Prostate gland (tissue), 2 donors: Measurements from ENCODE around the gene VOPP1. TPM values are rescaled to one million over a fixed set of nuclear protein-coding genes. Genes with fewer than 3 reads are reported as not detected.

ENCODE experiments used
- DNase-seq: peaks from one replicate; pipeline ENCODE4 v3.0.0-alpha.2; 2019; ENCODE audit warnings: low spot score
- H3K27ac ChIP-seq, 2 donors: fragments of 200-600 bp; sonication (generic); 2 replicates each; pipeline ENCODE4 v1.5.1; 2017 to 2019
- H3K27me3 ChIP-seq: fragments of 200-600 bp; sonication (generic); replicated peaks from 2 replicates; pipeline ENCODE4 v1.5.1; 2019; ENCODE audit not compliant: insufficient read depth
- H3K36me3 ChIP-seq, 2 donors: fragments of 200-600 bp; sonication (generic); 1 replicate in 1 of 2; 2 replicates in 1 of 2; pipeline versions ENCODE4 v1.5.1 to v1.8.1; 2017 to 2019
- H3K4me1 ChIP-seq: fragments of 200-600 bp; sonication (generic); replicated peaks from 2 replicates; pipeline ENCODE4 v1.5.1; 2019
- H3K4me3 ChIP-seq, 2 donors: fragments of 200-600 bp; sonication (generic); 2 replicates each; pipeline ENCODE4 v1.5.1; 2017 to 2019
- H3K9me3 ChIP-seq: fragments of 200-600 bp; sonication (generic); 2 replicates; pipeline ENCODE4 v1.5.1; 2017
- CTCF ChIP-seq, 4 experiments: fragments of 200-600 bp in 2 of 4; fragments of 450-650 bp in 2 of 4; sonication (generic) in 2 of 4; IDR thresholded peaks; 1 replicate in 3 of 4; 2 replicates in 1 of 4; pipeline ENCODE4 v1.5.1; 2016 to 2019; ENCODE audit warnings: antibody characterized with exemption in 4 of 4, mild to moderate bottlenecking in 2 of 4, moderate library complexity in 2 of 4
- POLR2A ChIP-seq: fragments of 450-650 bp; IDR thresholded peaks from one replicate; pipeline ENCODE4 v1.6.1; 2016; ENCODE audit warnings: antibody characterized with exemption, mild to moderate bottlenecking
- POLR2AphosphoS5 ChIP-seq: sonication (generic); formaldehyde crosslinking; IDR thresholded peaks from one replicate; pipeline ENCODE4 v1.6.1; 2017; ENCODE audit warnings: antibody characterized with exemption
- WGBS: methylation state at CpG from one replicate; pipeline ENCODE4 v1.1.5; 2018; 5-methylcytosine and 5-hydroxymethylcytosine counted together
- intact Hi-C: fragments of 100-400 bp; cut with DNase I; formaldehyde crosslinking; loops from one replicate; pipeline ENCODE4 v1.14.2; 2022
- total RNA-seq, 2 donors: library from RNA; depleted of rRNA; stranded (reverse); fragments of >200 nt; gene quantifications; one replicate each; pipeline ENCODE4 v1.1.0, GENCODE V29; 2016

VOPP1 gene
- total RNA-seq, 2 donors from 2014 or later, result 29.4 to 46.6 TPM

DNA sequence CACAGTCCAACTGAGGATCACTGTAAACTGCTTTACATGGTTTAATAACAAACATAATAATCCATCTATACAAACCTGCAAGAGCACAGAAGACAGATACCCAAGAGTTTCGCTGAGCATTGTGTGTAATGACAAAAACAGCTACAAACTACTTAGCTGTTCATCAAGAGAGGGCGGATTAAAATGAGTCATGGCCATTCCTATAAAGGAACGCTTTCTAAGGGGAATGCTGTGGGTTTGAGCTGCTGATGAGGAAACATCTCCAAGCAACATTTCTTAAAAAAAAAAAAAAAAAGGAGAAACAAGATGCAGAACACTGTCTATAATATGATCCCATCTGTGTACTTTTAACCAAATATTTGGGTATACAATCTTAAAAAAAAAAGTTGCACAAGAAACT lies 33.8 kb downstream of the VOPP1 start:
- no peaks in the 10 kb centered on the region for H3K27me3 ChIP-seq
- intact Hi-C loops, result no loop called here
- H3K36me3 ChIP-seq, result no peaks in the 10 kb centered on the region
- H3K4me1 ChIP-seq, result no peaks in the 10 kb centered on the region
- H3K4me3 ChIP-seq, result no peak overlapping the region
- H3K9me3 ChIP-seq, result no peaks in the 10 kb centered on the region
- 77% methylated on average over 3 of the region's 3 CpGs for WGBS
- no peak for TF ChIP-seq CTCF (IDR thresholded peaks at IDR 0.05)
- no peak for TF ChIP-seq POLR2A
- no peak for TF ChIP-seq POLR2AphosphoS5
- no peak for DNase-seq
- no peak overlapping the region for H3K27ac ChIP-seq

GRCh38 chr7:55537458-55537990 lies 34.8 kb downstream of the VOPP1 start:
- no peaks in the 10 kb centered on the region for H3K27me3 ChIP-seq
- no peak for DNase-seq
- H3K9me3 ChIP-seq, result no peaks in the 10 kb centered on the region
- no peak overlapping the region for H3K4me3 ChIP-seq
- H3K27ac ChIP-seq, result no peak overlapping the region
- H3K4me1 ChIP-seq, result no peaks in the 10 kb centered on the region
- no peak for TF ChIP-seq POLR2A
- TF ChIP-seq CTCF (IDR thresholded peaks at IDR 0.05), result no peak
- TF ChIP-seq POLR2AphosphoS5, result no peak
- WGBS, result 95% methylated on average over 16 of the region's 16 CpGs
- intact Hi-C loops, result no loop called here
- no peaks in the 10 kb centered on the region for H3K36me3 ChIP-seq

DNA sequence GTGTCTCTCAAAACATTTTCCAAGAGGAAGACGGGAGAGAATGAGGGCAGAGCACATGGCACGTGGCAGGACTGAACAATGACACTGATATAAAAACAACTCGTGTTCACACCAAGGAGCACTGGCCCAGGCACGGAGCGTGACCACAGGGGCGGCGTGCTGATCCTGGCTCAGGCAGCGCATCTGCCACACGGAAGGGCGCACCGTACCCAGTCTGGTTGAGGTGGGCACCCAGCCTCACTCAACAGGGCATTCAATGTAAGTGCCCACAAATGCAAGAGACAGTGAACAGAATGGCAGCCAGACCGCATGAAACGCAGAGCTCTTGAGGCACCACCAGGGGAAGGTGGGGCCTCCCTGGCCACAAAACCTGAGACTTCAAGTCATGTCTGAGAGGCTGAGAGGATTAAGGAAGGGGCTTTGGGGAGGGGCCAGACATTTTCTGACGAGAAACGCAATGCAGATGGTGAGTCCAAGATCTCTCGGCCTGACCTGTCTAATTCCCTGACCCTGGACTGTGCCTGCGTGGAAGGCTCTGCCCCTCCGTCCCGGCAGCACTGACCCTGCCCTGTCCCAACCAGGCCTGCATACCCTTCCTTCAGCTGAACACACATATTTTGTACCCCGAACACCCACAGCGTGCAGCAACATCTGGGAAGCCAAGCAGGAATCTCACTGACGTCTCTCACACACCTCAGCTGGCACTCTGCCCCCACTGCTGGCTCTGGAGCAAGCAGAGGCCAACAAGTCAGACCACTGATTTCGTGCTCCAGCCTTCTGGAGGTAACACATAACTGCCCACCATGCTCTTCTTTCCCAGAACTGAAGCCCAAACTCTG lies 35.5 kb downstream of the VOPP1 start:
- Histone ChIP-seq H3K27me3 (no peaks in the 10 kb centered on the region), H3K36me3 (no peaks in the 10 kb centered on the region), H3K27ac (no peak overlapping the region), H3K4me3 (no peak overlapping the region), H3K9me3 (no peaks in the 10 kb centered on the region), H3K4me1 (no peaks in the 10 kb centered on the region)
- intact Hi-C loops, result no loop called here
- WGBS, result 91% methylated on average over 23 of the region's 23 CpGs
- TF ChIP-seq POLR2A (no peak), CTCF (IDR thresholded peaks at IDR 0.05) (no peak), POLR2AphosphoS5 (no peak)
- no peak for DNase-seq

GRCh38 chr7:55535617-55536016 lies 36.7 kb downstream of the VOPP1 start:
- intact Hi-C loops, result no loop called here
- no peak overlapping the region for H3K4me3 ChIP-seq
- no peaks in the 10 kb centered on the region for H3K9me3 ChIP-seq
- H3K27me3 ChIP-seq, result no peaks in the 10 kb centered on the region
- no peak for DNase-seq
- 98% methylated on average over 5 of the region's 5 CpGs for WGBS
- no peaks in the 10 kb centered on the region for H3K4me1 ChIP-seq
- no peaks in the 10 kb centered on the region for H3K36me3 ChIP-seq
- TF ChIP-seq POLR2AphosphoS5 (no peak), CTCF (IDR thresholded peaks at IDR 0.05) (no peak), POLR2A (no peak)
- no peak overlapping the region for H3K27ac ChIP-seq
